OCI-LY1 (cell line): ENCODE measurements around the gene GPR108.

Experiments used
- H2AFZ ChIP-seq: fragments of 200-600 bp; sonication (generic), shearing (Covaris generic); 2 replicates; pipeline ENCODE4 v1.6.0; 2014; ENCODE audit warnings: antibody characterized with exemption, mild to moderate bottlenecking, low read length
- H3F3A ChIP-seq: fragments of 200-600 bp; sonication (generic), shearing (Covaris generic); 2 replicates; pipeline ENCODE4 v1.6.0; 2014; ENCODE audit warnings: mild to moderate bottlenecking, antibody characterized with exemption, low read length, moderate library complexity; ENCODE audit not compliant: insufficient read depth
- H3K27ac ChIP-seq: fragments of 200-600 bp; sonication (generic); 2 replicates; pipeline ENCODE4 v1.5.1; 2014; ENCODE audit warnings: low read length, mixed run types, mild to moderate bottlenecking, low read depth; ENCODE audit not compliant: poor library complexity, severe bottlenecking
- H3K27me3 ChIP-seq: fragments of 200-600 bp; sonication (generic); 2 replicates; pipeline ENCODE4 v1.6.0; 2014; ENCODE audit warnings: antibody characterized with exemption, mild to moderate bottlenecking, low read length, moderate library complexity; ENCODE audit not compliant: insufficient read depth
- H3K36me3 ChIP-seq: fragments of 200-600 bp; sonication (generic); 2 replicates; pipeline ENCODE4 v1.6.1; 2014; ENCODE audit warnings: mild to moderate bottlenecking, antibody characterized with exemption, low read length, moderate library complexity, mixed read lengths; ENCODE audit not compliant: insufficient read depth
- H3K4me1 ChIP-seq: fragments of 200-600 bp; sonication (generic); 2 replicates; pipeline ENCODE4 v1.5.1; 2014; ENCODE audit warnings: mild to moderate bottlenecking, low read length, moderate library complexity; ENCODE audit not compliant: insufficient read depth, severe bottlenecking
- H3K4me2 ChIP-seq: fragments of 200-600 bp; sonication (generic), shearing (Covaris generic); 2 replicates; pipeline ENCODE4 v1.6.1; 2014; ENCODE audit warnings: low read length
- H3K4me3 ChIP-seq: fragments of 200-600 bp; sonication (generic); 2 replicates; pipeline ENCODE4 v1.5.1; 2014; ENCODE audit warnings: low read length, low read depth, mild to moderate bottlenecking, mixed read lengths; ENCODE audit not compliant: poor library complexity, severe bottlenecking
- H3K79me2 ChIP-seq: fragments of 200-600 bp; shearing (Covaris generic); 2 replicates; pipeline ENCODE4 v1.6.1; 2016; ENCODE audit warnings: mixed run types, low read length, mixed read lengths; ENCODE audit not compliant: insufficient read depth
- H3K9ac ChIP-seq: fragments of 200-600 bp; sonication (generic), shearing (Covaris generic); 2 replicates; pipeline ENCODE4 v1.6.1; 2014; ENCODE audit warnings: mild to moderate bottlenecking, low read length, mixed read lengths
- H3K9me2 ChIP-seq: fragments of 200-600 bp; sonication (generic), shearing (Covaris generic); 2 replicates; pipeline ENCODE4 v1.6.1; 2014; ENCODE audit warnings: low read depth, mild to moderate bottlenecking, low read length, mixed read lengths
- H3K9me3 ChIP-seq: fragments of 200-600 bp; shearing (Covaris generic); 2 replicates; pipeline ENCODE4 v1.6.1; 2014; ENCODE audit warnings: low read length, mixed read lengths
- H4K20me1 ChIP-seq: fragments of 200-600 bp; sonication (generic), shearing (Covaris generic); 2 replicates; pipeline ENCODE4 v1.6.0; 2016; ENCODE audit warnings: mild to moderate bottlenecking, low read length; ENCODE audit not compliant: insufficient read depth
- CTCF ChIP-seq: fragments of 200-600 bp; sonication (generic), shearing (Covaris generic); IDR thresholded peaks from 2 replicates; pipeline ENCODE4 v1.5.1; 2017; ENCODE audit warnings: mild to moderate bottlenecking, antibody characterized with exemption, low read length, moderate library complexity, mixed read lengths
- EZH2 ChIP-seq: fragments of 200-600 bp; sonication (generic), shearing (Covaris generic); IDR thresholded peaks from 2 replicates; pipeline ENCODE4 v1.8.0; 2017; ENCODE audit warnings: borderline replicate concordance, mixed run types, mild to moderate bottlenecking, antibody characterized with exemption, low read length, moderate library complexity, mixed read lengths

Gene GPR108

GRCh38 chr19:6691342-6691741 lies 46.0 kb downstream of the GPR108 start:
- no peaks in the 10 kb centered on the region for H4K20me1 ChIP-seq
- no peak overlapping the region for H2AFZ ChIP-seq
- no peaks in the 10 kb centered on the region; the same call in 1 of the 2 replicates for H3K27me3 ChIP-seq
- no peak overlapping the region for H3K27ac ChIP-seq
- no peak overlapping the region for H3K4me2 ChIP-seq
- TF ChIP-seq CTCF (no peak), EZH2 (no peak)
- H3K79me2 ChIP-seq = no peaks in the 10 kb centered on the region
- H3K9me3 ChIP-seq = no peaks in the 10 kb centered on the region
- no peaks in the 10 kb centered on the region for H3F3A ChIP-seq
- no peaks in the 10 kb centered on the region for H3K4me1 ChIP-seq
- no peak overlapping the region for H3K4me3 ChIP-seq
- H3K36me3 ChIP-seq = no peaks in the 10 kb centered on the region
- H3K9me2 ChIP-seq = no peaks in the 10 kb centered on the region
- no peak overlapping the region for H3K9ac ChIP-seq

- no peaks in the 10 kb centered on the region; the same call in 1 of the 2 replicates for H3K27me3 ChIP-seq
- H2AFZ ChIP-seq = no peak overlapping the region
- no peaks in the 10 kb centered on the region for H4K20me1 ChIP-seq
- no peaks in the 10 kb centered on the region for H3F3A ChIP-seq
- no peak overlapping the region for H3K27ac ChIP-seq
- H3K9ac ChIP-seq = no peak overlapping the region
- H3K4me2 ChIP-seq = no peak overlapping the region
- H3K4me1 ChIP-seq = no peaks in the 10 kb centered on the region
- no peaks in the 10 kb centered on the region for H3K9me2 ChIP-seq
- TF ChIP-seq EZH2 (no peak), CTCF (no peak)
- H3K79me2 ChIP-seq = no peaks in the 10 kb centered on the region
- no peaks in the 10 kb centered on the region for H3K9me3 ChIP-seq
- H3K4me3 ChIP-seq = no peak overlapping the region
- H3K36me3 ChIP-seq = no peaks in the 10 kb centered on the region
These were observed 47.1 kb downstream of the GPR108 start for GRCh38 chr19:6690160-6690885.

GRCh38 chr19:6687114-6687513 lies 50.3 kb downstream of the GPR108 start:
- Histone ChIP-seq H3K79me2 (no peaks in the 10 kb centered on the region), H3K9me2 (no peaks in the 10 kb centered on the region), H3K27me3 (peaks cover 4% of the 10 kb centered on the region; the same call in 1 of the 2 replicates)

More at GRCh38 chr19:6687114-6687513, 50.3 kb downstream of the GPR108 start:
- Histone ChIP-seq H3F3A (no peaks in the 10 kb centered on the region), H2AFZ (no peak overlapping the region), H3K9ac (no peak overlapping the region), H3K27ac (no peak overlapping the region), H3K4me1 (no peaks in the 10 kb centered on the region), H3K36me3 (no peaks in the 10 kb centered on the region), H3K4me2 (no peak overlapping the region), H3K4me3 (no peak overlapping the region), H4K20me1 (no peaks in the 10 kb centered on the region), H3K9me3 (no peaks in the 10 kb centered on the region)
- no peak for TF ChIP-seq EZH2
- no peak for TF ChIP-seq CTCF
